Stimulated activated CD4-positive, alpha-beta T cell treated with anti-CD3 and anti-CD28 coated beads, Interleukin-2, amount 100 ng/mL, for 24 hours (primary cell): ENCODE measurements around the gene COMMD1.
A peak's percentile ranks its signal among the peaks of the same experiment; 100 is the strongest.
"Not testable (repeated sequence)": the region's sequence is repeated elsewhere in the genome, so short reads cannot be mapped to it uniquely, and the experiment has no call there.

Experiments used
- DNase-seq, 2 donors: peaks; one replicate each; pipeline ENCODE4 v3.0.0-alpha.2; 2020

Gene COMMD1

DNA sequence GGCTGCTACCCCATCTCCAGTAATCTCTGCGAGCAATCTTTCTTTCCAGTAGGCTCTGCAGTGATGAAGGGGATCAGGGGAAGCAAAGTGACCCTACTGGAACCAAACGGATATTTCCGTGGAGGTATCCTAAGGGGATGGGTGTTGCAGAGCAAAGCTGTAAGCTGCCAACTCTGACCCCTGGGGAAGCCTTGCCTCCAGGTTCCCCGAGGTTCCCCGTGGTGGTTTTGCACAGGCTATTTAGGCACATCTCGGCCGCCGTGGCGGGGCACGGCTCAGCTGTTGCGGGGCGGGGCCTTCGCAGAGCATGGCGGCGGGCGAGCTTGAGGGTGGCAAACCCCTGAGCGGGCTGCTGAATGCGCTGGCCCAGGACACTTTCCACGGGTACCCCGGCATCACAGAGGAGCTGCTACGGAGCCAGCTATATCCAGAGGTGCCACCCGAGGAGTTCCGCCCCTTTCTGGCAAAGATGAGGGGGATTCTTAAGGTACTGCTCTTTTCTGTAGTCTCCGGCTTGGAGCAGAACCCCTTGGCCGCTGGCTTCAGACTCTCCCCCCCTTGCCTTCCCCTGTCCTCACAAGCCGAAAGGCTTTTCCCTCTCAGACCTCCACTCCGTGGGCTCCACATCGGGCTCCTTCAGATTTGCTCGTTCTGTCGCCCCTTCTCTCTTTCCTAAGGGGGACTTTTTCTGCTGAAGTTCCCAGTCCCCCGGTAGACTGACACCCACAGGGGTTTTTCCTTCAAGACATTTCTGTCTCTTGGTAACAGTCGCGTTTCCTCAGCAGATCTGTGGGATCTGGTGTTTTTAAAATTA, at the start of gene COMMD1:
TSS of gene COMMD1 (plus strand) at position 303 of the 814 bp plus-strand sequence. CDS start at position 308, 5 bp downstream.
- DNase-seq, result peak; percentile 85 to 88

DNA sequence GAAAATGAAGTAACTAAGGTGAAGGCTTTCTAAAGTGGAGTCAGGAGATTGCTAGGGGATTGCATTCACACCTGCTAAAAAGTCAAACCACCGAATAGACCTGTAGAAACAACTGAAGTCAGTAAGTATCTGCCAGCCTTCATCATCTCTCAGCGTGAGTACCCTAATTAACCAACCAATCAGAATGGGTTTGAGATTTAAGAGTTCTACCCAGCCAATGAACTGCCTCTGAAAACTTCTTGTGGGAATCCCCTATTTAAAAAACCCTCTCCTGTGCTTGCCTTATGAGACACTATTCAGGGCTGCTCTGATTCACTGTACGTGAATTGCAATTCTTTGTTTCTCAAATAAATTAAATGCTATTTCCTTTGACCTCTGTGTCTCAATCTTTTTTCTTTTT, 48.2 kb upstream of the COMMD1 start:
- no peak for DNase-seq

DNA sequence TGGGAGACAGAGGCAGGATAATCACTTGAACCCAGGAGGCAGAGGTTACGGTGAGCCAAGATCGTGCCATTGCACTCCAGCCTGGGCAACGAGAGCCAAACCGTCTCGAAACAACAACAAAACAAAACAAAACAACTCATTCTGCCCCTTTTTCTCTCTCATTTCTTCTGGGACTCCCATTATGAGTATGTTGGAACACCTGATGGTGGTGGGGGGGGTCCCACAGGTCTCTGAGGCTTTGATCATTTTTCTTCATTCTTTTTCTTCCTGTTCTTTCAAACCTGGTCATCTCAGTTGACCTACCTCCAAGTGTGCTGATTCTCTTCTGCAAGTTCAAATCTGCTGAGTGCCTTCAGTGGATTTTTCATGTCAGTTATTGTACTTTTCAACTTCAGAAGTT, 43.4 kb upstream of the COMMD1 start:
- no peak for DNase-seq

DNA sequence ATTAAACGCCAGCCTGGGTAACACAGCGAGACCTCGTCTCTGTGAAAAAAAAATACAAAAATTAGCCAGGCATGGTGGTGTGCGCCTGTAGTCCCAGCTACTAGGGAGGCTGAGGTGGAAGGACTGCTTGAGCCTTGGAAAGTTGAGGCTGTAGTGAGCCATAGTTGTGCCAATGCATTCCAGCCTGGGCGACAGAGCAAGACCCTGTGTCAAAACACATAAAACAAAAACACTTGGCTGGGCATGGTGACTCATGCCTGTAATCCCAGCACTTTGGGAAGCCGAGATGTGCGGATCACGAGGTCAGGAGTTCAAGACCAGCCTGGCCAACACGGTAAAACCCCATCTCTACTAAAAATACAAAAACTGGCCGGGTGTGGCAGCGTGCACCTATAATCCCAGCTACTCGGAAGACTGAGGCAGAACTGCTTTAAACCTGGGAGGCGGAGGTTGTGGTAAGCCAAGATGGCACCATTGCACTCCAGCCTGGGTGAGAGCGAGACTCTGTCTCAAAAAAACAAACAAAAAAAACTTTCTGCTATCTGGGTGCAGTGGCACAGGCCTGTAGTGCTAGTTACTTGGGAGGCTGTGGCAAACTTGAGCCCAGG, 38.9 kb upstream of the COMMD1 start:
- DNase-seq, result not testable (repeated sequence)

DNA sequence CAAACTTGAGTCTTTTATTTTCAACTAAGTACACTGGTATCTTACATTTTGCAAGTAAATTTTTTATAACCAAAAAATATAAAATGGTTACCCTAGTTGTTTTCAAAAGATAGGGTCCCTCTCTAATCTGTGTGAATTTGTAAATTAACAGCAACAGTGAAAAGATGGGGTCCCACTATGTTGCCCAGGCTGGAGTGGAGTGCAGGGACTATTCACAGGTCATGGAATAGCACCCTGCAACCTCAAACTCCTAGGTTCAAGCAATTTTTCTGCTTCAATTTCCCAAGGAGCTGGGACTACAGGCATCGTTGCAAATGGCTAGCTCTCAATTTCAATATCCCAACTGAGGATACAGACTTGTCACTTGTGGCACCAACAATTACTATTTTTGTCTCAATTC, 29.1 kb upstream of the COMMD1 start:
- no peak for DNase-seq

DNA sequence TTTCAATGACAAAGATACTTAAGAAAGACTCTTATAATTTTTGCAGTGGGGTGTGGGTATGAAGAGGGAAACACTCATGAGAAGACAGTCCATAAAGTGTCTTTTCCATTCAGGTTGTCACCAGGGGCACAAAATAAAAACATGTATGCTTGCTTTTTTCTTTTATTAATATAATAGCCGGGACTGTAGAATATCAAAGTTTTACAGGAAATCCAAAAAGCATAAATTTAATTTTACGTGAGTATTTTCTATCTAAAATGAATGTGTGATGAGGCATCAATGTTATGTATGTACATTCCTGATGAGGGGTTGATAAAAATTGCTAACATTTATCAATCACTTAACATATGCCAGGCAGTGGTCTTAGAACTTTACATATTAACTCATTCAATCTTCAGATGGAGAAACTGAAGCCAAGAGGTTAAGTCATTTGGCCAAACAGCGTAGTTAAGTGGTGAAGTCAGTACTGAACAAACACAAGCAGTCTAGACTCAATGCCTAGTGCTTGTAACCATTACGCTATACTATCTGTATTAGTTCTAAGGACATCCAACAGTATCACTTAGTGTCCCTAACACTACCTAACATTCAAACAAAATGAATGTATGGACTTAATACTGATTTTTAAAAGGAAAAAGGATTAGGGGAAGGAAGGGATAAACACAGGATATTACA, 27.8 kb upstream of the COMMD1 start:
- DNase-seq, result no peak

DNA sequence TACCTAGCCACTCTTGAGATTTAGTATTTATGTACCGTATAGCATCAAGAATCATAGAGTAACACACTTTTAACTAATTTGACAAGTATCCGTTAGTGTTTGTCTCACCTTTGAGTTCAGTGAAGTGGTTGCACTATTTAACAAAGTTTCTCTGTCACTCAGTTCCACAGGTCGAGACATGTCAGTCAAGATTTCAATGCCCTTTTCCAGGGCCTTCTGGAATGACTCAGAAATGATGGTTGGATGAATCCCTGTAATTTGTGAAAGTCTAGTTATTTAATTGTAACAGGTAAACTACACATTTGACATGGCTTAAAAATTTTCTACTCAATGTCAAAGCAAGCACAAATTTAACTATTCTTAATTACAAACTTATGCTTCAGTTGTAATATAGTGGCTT, 26.7 kb upstream of the COMMD1 start:
- no peak for DNase-seq

DNA sequence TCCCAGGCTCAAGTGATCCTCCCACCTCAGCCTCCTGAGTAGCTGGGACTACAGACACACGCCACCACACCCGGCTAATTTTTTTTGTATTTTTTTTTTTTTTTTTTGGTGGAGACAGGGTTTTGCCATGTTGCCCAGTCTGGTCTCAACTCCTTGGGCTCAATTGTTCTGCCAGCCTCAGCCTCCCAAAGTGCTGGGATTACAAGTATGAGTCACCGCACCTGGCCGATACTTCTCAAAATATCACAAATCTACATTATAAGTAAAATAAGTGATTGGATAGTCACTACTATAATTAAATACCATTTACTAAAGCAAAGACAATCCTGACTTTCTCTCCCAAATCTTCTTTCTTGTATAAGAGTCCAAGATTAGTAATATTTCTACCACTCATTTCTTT, 26.1 kb upstream of the COMMD1 start:
- not testable (repeated sequence) for DNase-seq

DNA sequence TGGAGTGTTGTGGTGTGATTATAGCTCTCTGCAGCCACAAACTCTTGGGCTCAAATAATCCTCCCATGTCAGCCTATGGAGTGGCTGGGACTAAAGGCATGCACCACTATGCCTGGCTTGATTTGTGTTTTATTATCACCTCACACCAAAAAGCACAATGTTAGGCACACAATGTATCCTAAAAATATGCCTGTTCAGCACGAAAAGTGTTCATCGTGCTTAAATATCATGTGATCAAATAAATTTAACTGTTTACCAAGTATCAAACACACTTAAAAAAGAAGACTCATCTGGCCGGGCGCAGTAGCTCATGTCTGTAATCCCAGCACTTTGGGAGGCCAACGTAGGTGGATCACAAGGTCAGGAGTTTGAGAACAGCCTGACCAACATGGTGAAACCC, 22.6 kb upstream of the COMMD1 start:
- DNase-seq, result no peak

DNA sequence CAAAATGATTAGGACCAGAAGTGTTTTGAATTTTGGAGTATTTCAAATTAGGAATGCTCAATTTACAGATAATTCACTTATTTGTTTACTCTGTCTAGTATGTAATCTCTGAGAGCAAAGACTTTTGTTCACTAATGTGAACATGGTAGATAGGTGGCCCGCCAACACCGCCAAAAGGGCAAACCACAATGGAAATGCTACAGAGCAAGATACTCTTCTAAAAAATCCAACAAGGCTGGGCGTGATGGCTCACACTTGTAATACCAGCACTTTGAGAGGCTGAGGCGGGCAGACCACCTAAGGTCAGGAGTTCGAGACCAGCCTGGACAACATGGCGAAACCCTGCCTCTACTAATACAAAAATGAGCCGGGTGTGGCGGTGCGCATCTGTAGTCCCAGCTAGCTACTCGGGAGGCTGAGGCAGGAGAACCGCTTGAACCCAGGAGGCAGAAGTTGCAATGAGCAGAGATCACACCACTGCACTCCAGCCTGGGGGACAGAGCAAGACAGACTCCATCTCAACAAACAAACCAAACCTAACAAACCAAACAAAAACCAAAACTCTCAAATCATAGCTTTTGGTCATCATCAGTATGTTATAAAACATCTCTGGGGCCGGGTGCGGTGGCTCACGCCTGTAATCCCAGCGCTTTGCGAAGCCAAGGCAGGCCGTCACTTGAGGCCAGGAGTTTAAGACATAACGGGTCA, 19.4 kb upstream of the COMMD1 start:
- no peak for DNase-seq

DNA sequence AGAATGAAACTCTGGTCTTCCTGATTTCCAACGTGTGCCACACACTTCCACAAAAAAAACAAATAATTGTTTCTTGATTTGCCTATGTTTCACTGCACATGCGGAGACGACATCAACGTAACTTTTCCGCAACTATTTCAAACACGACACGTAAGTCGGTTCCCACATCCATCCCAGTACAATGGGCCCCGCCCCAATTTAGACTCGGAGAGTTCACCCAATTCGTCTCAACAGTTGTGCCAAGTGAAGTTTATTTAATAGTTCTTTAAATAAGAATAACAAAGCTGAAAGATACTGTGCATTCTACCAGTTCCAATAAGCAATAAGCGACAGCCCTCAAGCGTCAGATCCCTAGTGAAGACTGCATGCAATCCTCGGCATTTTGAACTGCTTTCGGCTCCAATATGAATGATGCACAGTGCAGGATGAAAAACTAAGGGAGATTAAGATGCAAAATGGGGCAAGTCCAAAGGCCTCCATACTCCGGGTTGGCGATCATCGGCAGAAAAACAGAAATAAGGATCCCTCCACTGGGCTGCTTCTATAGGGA, 17.7 kb upstream of the COMMD1 start:
- peak; percentile 38 to 43 for DNase-seq

DNA sequence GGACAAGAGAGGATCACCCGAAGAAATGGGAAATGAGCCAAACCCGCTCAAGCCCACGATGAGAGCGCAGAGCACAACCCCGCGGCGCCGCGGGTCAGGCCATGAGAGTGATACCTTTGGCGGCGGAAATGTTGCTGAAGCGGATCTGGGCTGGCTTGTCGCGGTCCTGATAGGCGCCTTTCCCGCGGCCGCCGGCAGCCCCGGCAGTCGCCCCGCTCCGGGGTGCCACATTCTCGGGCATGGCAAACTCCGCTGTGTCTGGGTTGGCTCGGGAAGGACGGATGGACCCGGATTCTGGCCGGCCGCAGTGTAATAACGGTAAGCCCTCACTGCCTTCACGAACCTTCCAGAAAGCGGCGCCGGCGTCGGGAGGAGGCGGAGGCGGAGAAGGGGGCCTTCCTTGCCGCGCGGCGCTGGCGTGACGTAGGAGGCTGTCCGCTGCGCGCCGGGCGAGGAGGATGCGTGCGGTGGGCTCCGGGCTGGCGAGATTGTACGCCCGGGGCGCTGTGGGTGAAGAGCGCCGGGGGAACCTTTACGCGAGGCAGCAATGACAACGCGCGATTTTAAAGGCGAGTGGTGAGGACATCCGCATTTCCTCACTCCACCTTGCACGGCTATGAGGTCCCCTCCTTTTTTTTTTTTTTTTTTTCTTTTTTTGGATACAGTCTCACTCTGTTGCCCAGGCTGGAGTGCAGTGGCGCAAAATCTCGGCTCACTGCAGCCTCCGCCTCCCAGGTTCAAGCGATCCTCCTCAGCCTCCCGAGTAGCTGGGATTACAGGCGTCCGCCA, 17.0 kb upstream of the COMMD1 start, which contains the start of gene CCT4:
TSS of gene CCT4 (minus strand) at position 390 of the 789 bp plus-strand sequence. CDS start at position 241, 149 bp downstream.
- peak; percentile 91 to 92 for DNase-seq

DNA sequence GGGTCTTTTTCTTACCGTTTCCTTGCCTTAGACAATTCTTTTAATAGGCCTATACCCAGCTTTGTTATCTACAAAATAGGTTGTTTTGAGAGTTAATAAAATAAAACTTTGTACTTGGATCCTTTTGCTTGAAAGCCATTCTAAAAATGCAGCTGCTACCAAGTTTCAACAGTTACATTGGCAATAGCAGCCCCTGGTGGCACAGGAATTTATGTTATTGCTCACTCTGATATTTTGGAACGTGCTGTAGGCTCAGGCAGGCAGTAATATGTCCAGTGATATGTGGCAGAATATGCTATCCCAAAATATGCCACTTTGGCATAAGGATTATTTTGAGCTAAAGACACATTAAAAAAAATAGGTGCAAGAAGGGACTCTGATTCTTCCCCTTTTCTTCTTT, 6.7 kb upstream of the COMMD1 start:
- DNase-seq, result no peak

DNA sequence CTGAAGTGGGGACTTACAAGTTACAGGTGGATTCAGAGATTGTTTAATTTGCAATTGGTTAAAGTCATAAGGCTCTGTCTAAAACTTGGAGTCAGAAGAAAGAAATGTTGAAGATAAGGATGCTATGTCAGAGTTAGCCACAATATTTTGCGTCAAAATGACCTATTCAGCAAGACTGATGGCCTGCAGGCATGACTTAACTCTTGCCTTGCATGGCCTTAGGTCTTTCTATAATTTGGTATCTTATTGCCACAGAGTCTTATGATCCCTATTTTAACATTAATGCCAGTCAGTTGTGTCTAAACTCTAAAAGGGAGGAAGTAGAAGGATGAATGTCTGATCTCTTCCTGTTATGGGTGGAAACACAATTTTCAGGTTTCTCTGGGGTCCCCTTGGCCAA, 5.2 kb upstream of the COMMD1 start:
- DNase-seq, result no peak

DNA sequence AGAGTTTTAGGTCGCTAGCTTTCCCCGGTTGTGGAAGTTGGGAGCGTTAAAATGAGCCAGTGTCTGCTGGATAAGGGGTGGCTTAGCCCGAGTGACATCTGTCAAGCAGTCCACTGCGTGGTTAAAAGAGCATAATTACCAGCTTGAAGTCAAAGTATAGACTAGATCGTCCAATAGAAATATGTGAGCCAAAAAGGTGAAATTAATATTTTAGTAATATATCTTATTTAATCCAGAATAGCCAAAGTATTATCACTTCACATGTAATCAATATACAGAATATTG, 654 bp downstream of the COMMD1 start:
- no peak for DNase-seq

DNA sequence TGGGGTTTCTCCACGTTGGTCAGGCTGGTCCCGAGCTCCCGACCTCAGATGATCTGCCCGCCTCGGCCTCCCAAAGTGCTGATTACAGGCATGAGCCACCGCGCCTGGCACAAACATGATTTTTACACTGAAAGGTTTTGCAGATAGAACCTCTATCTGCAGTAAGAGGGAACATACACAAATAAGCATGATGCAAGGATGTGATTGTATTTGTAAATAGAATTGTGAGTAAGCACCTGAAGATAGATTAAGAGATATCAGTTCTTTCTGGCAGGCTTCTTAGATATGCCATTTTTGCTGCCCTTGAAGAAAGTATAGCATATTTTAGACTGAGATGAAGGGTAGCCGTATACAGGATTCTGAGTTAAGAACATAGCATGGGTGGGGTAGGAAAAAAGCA, 3.6 kb downstream of the COMMD1 start:
- DNase-seq, result no peak

DNA sequence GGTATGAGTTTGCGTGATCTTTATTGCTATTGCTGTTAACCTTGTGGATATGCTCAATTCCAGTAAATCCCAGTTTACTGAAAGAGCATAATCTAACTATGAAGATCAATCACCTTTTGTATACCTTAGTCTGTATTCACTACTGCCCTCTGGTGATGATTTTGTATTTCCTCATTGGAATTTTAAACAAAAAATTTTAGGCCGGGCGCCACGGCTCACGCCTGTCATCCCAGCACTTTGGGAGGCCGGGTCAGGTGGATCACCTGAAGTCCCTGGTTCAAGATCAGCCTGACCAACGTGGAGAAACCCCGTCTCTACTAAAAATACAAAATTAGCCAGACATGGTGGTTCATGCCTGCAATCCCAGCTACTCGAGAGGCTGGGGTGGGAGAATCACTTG, 5.1 kb downstream of the COMMD1 start:
- no peak for DNase-seq

DNA sequence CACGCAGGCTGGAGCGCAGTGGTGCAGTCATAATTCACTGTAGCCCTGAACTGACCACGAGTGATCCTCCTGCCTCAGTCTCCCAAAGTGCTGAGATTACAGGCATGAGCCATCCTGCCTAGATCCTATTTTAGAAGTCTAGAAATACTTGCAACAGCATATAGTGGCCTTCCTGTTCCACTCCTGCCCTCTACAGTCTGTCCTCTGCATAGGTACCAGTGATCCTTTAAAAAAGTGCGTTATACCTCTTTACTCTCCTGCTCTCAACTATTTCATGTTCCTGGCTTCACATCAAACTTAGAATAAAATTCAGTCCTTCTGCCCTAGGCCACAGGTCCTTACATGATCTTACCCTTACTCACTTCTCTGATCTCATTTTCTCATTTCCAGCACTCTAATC, 6.0 kb downstream of the COMMD1 start:
- DNase-seq, result no peak

DNA sequence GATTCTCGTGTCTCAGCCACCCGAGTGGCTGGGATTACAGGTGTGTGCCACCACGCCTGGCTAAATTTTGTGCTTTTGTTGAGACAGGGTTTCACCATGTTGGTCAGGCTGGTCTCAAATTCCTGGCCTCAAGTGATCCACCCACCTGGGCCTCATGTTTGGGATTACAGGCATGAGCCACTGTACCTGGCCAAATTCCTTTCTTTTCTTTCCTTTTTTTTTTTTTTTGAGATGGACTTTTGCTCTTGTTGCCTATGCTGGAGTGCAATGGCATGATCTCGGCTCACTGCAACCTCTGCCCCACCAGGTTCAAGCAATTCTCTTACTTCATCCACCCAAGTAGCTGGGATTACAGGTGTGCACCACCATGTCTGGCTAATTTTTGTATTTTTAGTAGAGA, 9.3 kb downstream of the COMMD1 start:
- DNase-seq, result not testable (repeated sequence)

DNA sequence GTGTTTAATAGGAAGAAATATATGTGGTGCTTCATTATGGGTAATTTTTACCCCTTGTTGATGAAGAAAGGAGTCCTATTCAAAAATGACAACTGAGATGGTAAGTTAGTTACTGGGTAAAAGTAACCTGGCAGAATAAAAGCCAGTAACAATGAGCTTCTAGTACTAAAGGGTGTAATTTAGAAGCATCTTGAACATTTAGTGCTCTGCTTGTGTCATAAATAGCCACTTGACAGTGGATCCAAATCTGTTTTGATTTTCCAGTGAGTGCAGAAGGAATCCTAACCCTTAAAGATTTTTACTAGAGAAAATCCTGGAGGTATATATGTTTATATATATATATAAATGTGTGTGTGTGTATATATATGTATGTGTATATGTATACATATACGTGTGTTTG, 15.1 kb downstream of the COMMD1 start:
- DNase-seq, result no peak

DNA sequence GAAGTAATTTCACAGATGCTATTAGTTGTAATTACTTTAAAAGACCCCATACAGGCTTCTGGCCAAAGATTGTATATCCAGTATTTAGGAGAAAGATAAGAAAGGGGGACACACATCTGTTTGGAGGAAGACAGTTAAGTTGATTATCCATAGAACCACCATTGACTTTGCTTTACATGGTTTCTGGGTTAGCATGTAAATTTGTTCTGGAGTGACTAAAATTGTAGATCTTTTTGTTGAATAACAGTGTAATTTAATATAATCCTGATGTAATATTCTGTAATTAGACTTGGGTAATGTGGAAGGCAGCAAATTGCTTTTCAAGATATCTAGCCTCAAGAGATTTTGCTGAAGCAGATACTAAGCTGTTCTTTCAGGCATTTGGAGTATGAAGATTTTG, 17.2 kb downstream of the COMMD1 start:
- DNase-seq, result no peak

DNA sequence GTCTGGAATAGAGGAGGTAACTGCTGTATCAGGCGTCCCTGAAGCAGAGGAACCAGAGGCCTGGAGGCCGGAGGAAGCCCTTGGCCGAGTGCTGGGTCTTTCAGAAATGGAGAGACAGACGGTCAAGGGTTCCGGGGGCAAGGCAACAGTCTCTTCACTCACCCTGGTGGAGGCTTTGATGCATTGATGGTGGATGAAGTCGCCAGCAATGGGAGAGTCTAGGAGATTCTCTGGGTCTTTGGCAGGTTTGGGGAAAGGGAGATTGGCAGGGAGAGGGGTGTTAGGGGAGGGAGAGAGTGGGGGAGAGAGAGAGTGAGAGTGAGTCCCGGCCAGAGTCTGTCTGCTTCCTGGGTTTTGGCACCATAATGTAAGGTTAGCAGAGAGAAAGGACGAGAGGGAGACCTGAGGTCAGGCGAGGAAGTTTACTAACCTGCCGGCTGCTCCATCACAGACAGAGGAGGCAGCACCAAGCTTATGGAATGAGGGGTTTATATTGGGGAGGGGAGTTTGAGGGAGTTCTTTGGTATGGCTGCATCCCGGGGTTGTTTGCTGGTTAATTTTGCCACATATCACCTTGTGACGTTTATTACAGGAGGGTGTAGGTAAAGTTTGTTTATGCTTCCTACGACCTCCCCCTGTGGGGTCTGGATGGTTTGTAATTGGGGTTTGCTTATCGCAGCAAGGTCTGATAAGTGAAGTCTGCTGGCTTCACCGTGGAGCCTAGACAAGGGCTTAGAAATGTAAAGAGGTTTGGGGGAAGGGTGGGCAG, 19.6 kb downstream of the COMMD1 start:
- DNase-seq, result no peak
